T-helper 9 cell (primary cell): Measurements from ENCODE around the gene SORCS3.

Source experiments
- DNase-seq: peaks from one replicate; pipeline ENCODE4 v3.0.0-alpha.2; 2020
- total RNA-seq, 2 donors: gene quantifications; one replicate each; lab custom pipeline; 2026; lab: John Stamatoyannopoulos, UW

The SORCS3 gene
- 0 to 0.24 reads per million in 2 donors for total RNA-seq

DNA sequence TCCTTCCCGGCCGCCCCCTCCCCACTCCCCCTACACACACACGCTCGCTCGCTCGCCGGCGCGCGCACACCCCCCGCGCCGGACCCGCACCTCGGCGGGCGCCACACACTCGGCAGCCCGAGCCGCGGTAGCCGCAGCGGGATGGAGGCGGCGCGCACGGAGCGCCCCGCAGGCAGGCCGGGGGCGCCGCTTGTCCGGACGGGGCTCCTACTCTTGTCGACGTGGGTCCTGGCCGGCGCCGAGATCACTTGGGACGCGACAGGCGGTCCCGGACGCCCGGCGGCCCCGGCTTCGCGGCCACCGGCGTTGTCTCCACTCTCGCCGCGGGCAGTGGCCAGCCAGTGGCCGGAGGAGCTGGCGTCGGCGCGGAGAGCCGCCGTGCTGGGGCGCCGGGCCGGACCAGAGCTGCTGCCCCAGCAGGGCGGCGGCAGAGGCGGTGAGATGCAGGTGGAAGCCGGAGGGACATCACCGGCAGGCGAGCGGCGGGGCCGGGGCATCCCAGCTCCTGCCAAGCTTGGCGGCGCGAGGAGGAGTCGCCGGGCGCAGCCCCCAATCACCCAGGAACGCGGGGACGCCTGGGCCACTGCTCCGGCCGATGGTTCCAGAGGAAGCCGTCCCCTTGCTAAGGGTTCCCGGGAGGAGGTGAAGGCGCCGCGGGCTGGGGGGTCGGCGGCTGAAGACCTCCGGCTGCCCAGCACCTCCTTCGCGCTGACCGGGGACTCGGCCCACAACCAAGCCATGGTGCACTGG is at the start of gene SORCS3:
Gene SORCS3 (plus strand): TSS at position 104 of the 750 bp plus-strand sequence.
- DNase-seq = no peak

DNA sequence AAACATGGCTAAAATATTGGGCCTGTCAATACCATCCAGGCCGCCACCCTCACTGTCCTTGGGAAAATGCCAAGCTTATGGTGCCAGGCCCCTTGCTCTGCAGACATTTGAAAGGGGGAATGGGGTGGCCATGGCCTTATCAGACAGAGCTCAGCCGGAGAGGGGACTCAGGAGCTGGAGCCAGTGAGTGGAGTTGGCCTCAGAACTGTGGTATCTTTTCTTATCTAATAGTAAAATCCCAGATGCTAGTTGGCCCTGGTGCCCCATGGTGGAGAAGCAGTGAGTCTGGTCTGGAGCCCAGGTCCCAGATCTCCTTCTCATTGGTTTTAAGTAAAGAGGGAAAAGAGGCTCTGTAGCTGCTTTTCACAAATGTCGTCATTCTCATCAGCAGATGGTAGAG is 49.6 kb upstream of the SORCS3 start:
- DNase-seq = no peak

GRCh38 chr10:104601166-104601565 is 39.9 kb upstream of the SORCS3 start:
- no peak for DNase-seq

DNA sequence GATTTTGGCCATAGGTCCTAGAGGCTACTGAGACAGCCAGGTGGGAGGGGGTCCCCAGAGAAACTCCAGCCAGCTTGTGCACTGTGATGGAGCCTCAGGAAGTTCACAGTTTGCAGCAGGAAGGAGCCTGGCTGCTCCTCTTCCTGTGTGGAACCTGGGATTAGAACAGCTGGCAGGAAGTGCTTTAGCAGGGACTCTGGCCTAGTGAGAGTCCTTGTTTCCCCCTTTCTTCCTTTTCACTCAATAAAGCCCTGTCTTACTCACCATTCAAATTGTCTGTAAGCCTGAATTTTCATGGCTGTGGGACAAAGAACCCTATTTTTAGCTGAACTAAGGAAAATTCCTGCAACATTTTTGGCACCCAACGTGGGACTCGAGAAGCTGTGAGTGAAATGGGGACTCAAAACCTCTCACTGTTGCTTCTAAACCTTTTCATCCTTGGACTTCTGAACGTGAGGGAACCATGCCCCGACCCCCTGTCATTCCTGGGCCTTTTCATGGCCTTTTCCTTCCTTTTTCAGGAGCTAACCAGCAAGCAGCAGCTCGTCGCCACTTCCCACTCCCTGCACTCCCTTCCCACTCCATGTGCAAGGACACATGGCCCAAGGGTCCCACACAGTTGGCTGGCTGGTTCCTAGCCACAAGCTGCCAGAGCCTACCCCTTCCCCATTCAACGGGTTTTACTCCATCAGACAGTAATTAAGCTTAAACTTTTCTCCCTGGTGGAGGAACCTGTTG is 32.8 kb upstream of the SORCS3 start:
- DNase-seq = no peak

DNA sequence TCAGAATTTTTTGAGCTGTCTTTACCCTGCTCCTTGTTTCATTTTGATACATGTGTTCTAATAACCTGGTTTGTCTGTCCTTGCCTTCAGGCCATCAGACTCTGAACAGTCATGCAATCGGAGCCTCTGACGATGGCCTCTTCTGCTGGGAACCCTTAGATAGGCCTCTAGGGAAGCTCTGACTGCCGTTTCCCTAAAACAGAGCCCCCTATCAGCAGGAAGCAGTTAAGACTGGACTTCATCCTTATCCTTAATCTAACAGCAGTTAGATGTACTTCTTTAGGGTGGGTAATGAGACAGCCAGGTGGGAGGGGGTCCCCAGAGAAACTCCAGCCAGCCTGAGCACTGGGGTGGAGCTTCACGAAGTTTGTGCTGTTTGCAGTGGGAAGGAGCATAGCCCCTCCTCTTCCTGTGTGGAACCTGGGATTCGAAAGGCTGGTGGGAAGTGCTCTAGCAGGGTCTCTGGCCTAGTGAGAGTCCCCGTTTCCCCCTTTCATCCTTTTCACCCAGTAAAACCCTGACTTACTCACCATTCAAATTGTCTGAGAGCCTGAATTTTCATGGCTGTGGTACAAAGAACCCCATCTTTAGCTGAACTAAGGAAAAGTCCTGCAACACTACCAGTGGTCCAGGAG is 28.4 kb upstream of the SORCS3 start:
- no peak for DNase-seq

DNA sequence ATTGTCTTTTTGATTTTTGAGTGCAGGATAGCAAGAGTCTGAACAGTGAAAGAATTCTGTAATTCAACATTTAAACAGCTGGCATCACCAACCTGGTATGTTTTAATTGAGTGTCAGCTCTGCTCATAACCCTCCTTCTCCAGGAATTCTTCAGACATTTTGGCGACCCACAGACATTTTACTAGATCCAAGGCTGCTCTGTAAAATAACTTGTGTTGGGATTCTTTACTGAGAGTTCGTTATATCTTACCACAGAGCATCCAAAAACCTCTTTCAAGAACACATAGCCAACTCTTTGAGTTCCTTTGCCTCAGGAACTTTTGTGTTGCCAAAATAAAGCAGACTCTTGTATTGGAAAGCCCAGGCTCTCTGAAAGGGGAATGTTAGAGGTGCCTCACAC is 27.7 kb upstream of the SORCS3 start:
- DNase-seq = no peak

DNA sequence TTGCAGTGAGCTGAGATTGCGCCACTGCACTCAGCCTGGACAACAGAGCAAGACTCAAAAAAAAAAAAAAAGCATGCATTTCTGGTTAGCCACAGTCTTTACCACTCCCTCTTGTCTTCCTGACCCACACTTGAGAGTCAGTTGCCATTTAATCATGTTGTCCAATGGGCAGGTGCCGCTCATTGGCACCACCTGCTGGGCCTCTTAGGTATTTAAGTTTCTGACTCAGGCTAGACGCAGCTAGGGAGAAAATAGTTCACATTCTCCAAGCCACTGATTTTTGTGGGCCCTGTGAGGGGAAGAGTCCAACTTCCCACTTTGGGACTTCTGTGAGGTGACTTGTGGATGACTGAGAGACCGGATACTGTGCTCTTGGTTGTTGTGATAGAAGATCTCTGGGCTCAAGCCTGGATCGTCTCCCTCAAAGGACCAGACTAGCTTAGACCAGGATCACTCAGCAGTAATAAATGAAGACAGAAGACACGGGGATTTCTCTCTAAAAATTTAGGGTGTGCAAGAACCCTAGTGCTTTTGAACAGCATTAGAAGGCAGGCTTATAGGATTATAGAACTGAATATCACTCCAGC is 26.8 kb upstream of the SORCS3 start:
- DNase-seq = peak; percentile 6

- no peak for DNase-seq
These were observed 26.0 kb upstream of the SORCS3 start for GRCh38 chr10:104615136-104615535.

GRCh38 chr10:104617831-104618230 is 23.3 kb upstream of the SORCS3 start:
- DNase-seq = no peak

GRCh38 chr10:104622175-104622574 is 18.9 kb upstream of the SORCS3 start:
- no peak for DNase-seq

DNA sequence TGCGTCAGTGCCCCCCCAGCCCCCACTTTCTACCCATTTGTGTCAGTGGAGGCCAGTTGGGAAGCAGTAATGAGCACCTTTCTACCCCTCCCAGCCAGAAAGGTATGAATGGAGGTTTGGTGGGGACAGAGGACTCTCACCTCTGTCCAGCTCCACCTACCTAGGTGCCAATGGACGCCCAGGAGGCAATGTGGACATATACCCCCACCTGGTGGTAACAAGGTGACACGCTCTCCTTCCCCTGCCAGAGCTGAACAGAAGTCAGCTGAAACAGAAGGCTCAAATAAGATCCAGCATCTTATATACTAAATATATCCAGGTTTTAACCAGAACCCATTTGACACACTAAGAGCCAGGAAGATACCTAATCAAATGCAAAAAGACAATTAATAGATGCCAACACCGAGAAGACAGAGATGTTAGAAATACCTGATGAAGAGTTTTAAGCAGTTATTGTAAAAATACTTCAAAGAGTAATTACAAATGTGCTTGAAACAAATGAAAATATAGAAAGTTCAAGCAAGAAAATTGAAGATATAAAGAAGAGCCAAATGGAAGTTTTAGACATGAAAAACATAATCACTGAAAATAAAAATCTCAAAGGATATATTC is 18.4 kb upstream of the SORCS3 start:
- DNase-seq = no peak

- DNase-seq = no peak
These were observed 10.4 kb upstream of the SORCS3 start for GRCh38 chr10:104630731-104631130.

- DNase-seq = no peak
These were observed 9.1 kb upstream of the SORCS3 start for GRCh38 chr10:104631946-104632345.

GRCh38 chr10:104638861-104639589 is 2.1 kb upstream of the SORCS3 start:
- DNase-seq = no peak

DNA sequence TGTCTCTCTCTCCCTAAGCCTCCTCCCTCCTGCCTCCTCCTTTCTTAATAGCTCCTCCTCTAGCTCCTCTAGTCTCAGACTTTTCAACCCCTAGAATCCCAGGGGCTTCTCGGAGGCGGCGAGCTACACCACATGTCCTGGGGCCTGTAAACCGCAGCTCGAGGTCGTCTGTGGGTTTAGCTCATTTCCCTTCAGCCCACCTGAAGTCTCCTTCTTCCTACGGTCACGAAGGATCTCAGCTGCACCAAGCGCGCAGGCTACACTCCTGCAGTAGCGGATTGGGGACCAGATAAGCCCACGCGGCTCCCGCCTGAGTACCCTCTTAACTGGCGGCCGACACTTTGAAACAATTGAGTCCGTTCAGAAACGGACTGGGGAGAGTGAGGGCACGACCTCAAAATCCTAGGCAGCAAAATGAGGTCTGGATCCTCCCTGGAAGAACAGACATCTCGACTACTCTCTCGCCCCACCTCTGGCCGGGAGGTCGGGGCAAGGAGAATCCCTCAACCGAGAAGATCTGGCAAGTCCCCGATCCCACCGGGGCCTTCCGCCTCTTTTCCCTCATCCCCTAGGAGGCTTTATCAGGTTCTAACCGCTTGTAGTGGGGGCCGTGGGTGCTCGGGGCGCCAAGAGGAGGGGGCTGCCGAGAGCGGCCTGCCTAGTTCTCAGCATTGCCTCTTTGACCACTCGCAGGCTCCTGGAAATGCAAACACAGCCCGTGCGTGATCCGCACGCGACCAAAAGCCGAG is 1.3 kb upstream of the SORCS3 start:
- DNase-seq = no peak

DNA sequence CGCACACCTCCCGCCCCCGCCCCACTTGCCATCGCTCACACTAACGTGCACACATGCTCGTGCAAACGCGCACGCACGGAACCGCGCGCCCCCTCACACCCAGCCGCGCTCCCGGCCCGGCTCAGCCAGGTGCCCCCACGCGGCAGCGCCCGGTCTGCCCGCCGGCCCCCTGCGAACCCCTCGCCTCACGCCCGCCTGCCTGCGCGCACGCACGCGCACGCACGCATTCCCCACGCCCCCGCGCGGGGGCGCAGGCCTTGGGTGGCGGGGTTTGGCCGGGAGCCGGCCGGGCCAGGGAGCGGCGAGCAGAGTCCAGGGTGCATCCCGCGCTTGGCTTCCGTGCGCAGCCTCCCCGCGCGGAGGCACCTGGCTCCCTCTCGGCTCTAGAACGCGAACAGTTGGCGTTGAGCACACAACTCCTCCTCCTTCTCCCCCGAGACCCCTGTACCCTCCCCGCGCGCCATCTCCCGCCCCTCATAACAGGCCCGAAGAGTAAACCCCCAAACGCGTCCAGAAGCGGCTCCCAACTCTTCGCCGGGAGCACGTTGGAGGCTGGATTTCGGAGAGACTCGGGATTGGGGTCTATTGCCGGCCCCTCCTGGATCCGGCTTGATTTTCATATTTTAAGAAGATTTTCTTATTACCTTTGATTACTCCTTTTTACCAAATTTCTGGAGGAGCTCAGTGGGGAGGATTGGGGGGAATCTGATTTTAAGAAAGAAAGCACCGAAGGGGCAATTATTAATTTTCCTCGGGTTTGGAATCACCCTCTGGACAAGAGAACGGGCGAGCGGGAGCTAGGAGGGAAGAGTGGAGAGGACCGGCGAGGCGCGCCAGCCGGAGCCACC is 527 bp upstream of the SORCS3 start:
- no peak for DNase-seq

GRCh38 chr10:104641937-104642657 is 1.0 kb downstream of the SORCS3 start:
- no peak for DNase-seq

DNA sequence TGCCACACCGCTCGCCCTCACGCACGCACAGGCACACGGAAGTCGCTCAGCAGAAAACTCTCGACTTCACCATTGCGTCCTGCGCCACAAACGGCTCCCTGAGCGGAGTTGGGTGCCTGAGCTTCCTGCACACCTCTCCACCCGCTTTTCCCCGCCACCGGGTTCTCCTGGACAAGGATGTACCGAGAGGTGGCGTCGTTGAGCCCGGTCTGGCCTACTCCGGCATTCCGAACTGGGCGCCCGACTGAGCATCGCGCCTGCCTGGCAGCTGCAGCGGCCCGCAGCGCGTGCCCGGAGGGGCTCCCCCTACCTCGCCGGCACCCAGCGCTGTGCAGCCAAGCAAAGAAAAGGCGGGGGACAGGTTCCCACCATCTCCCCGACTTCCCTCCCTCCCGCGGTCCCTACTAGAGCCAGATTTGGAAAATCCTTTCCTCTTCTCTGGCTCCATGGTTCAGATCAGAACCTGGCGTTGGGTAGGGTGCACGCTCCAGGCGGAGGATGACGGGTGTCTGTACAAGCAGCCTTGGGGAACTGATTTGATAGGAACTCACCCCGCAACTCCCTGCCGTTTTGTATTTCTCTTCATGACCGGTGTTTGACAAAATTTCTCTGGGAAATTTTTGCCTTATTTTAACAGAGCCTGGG is 1.7 kb downstream of the SORCS3 start:
- no peak for DNase-seq

DNA sequence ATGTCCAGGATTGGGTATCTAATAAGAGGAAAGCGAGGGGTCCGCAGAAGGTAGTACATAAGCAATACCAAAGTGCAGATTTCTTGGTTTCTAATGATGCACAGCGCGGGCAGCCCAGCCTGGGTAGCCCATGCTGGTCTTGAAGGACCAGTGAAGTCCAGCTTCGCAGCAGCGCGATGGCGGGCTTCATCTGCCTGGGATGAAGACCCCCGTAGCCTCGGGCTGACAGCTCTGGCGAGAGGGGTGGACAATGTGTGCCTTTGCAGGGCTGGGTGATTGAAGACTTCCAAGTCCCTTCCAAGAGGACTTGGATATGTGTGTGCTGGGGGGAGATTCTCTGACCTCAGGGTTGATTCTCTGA is 2.2 kb downstream of the SORCS3 start:
- no peak for DNase-seq
